Activated CD4-positive, alpha-beta memory T cell treated with anti-CD3 and anti-CD28 coated beads, Interleukin-2, amount 10 ng/mL, durations not matched to agents 7 days and 5 days (primary cell): ENCODE results near the gene REEP2. TPM values are rescaled to one million over a fixed set of nuclear protein-coding genes. Genes with fewer than 3 reads are reported as not detected.
A peak's percentile ranks its signal among the peaks of the same experiment; 100 is the strongest.

ENCODE experiments used
- CTCF ChIA-PET: fragments of 350-600 bp; sonication (Branson Sonifier 250); formaldehyde crosslinking; loops from one replicate; lab custom pipeline; 2021; ENCODE audit warnings: antibody characterized with exemption, inconsistent platforms; lab: Charles Lee
- POLR2A ChIA-PET: fragments of 350-600 bp; sonication (Branson Sonifier 250); formaldehyde crosslinking; loops from one replicate; lab custom pipeline; 2021; ENCODE audit warnings: antibody characterized with exemption; lab: Charles Lee
- DNase-seq: peaks from one replicate; pipeline ENCODE4 v3.0.0-alpha.2; 2020
- H3K27ac Mint-ChIP-seq: one replicate; pipeline ENCODE4 v1.8.0; 2021; ENCODE audit warnings: mild to moderate bottlenecking, mixed read lengths
- H3K27me3 Mint-ChIP-seq: one replicate; pipeline ENCODE4 v1.8.0; 2021; ENCODE audit warnings: mixed read lengths
- H3K36me3 Mint-ChIP-seq: one replicate; pipeline ENCODE4 v1.8.0; 2021; ENCODE audit warnings: low read depth, mixed read lengths
- H3K4me1 Mint-ChIP-seq: one replicate; pipeline ENCODE4 v1.8.0; 2021; ENCODE audit warnings: mixed read lengths
- H3K4me3 Mint-ChIP-seq: one replicate; pipeline ENCODE4 v1.8.0; 2021; ENCODE audit warnings: mild to moderate bottlenecking, mixed read lengths
- H3K9me3 Mint-ChIP-seq: one replicate; pipeline ENCODE4 v1.8.0; 2021; ENCODE audit warnings: mixed read lengths
- total RNA-seq, 2 experiments: library from RNA; stranded (reverse); gene quantifications; one replicate each; pipeline ENCODE4 v1.2.3, GENCODE V29; 2021

REEP2 gene
- total RNA-seq, 2 experiments from 2014 or later: 0.76 to 1.1 TPM

DNA sequence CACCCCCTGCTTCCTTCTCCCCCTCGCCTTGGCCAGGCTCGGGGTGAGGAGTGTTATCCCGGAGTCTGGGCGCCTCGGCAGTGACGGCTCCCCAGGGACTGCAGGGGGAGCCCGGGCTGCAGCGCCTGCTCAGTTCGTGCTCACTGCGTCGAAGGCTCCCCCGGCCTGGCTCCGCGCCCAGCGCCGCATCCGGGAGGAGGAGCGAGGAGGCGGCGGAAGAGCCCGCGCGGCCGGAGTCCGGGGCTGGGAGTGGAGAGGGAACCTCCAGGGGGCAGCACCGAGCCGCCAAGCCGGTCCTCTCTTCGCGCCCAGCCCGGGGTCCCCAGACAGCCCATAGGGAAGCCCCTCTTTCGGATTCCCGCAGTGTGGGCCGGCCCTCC, 25.1 kb downstream of the REEP2 start:
- POLR2A ChIA-PET: interaction anchor here (0.8 to 3.9 kb wide), 17 partner anchors 9 to 830 kb away, joined by 3 to 57 read pairs (median 8); partner anchors contain the start of genes BRD8, CDC23, ETF1 and FAM53C
- peak overlapping the region; percentile 91 for H3K27ac Mint-ChIP-seq
- DNase-seq: peak; percentile 93
- peaks cover 21% of the 10 kb centered on the region for H3K27me3 Mint-ChIP-seq
- H3K36me3 Mint-ChIP-seq: peaks cover 15% of the 10 kb centered on the region
- peak overlapping the region; percentile 83 for H3K4me3 Mint-ChIP-seq
- peaks cover 39% of the 10 kb centered on the region for H3K4me1 Mint-ChIP-seq
- H3K9me3 Mint-ChIP-seq: no peaks in the 10 kb centered on the region
- CTCF ChIA-PET: interaction anchor here (1.2 to 6.2 kb wide), 13 partner anchors 9 to 286 kb away, joined by 3 to 46 read pairs (median 8); partner anchors contain the start of genes ETF1 and KDM3B

DNA sequence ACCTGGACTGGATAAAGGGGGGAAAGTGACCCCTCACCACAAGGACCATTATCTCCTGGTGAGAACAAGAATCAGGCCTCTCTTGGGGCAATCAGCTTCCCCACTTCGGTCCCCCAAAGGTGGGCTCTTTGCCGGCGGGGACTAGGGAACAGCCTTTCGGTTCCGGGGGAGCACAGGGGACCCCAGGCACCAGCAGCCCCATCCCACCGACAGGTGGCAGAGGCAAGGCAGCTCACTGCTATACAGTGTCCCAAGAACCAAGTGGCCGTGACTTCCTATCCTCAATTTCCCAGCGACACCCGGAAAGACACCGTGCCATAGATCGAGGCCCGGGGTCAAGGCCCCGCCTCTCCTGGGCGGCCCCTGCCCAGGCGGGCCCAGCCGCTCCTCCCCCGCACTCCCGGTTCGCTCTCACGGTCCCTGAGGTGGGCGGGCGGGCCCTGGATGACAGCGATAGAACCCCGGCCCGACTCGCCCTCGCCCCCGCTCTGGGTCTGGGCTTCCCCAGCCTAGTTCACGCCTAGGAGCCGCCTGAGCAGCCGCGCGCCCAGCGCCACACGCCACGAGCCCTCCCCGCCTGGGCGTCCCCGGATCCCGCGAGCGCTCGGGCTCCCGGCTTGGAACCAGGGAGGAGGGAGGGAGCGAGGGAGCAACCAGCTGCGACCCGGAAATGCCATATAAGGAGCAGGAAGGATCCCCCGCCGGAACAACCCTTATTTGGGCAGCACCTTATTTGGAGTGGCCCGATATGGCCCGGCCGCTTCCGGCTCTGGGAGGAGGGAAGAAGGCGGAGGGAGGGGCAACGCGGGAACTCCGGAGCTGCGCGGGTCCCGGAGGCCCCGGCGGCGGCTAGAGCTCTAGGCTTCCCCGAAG, 25.8 kb downstream of the REEP2 start:
- CTCF ChIA-PET: interaction anchor here (0.7 to 6.2 kb wide), 27 partner anchors 9 to 287 kb away, joined by 3 to 46 read pairs (median 6); partner anchors contain the start of genes CDC23, CDC25C, ETF1 and HSPA9
- H3K4me3 Mint-ChIP-seq: peak overlapping the region; percentile 83
- H3K27me3 Mint-ChIP-seq: peaks cover 21% of the 10 kb centered on the region
- POLR2A ChIA-PET: interaction anchor here (0.6 to 3.9 kb wide), 30 partner anchors 8 to 829 kb away, joined by 3 to 57 read pairs (median 6); partner anchors contain the start of genes BRD8, CDC23, CDC25C and ETF1
- peak; percentile 97 for DNase-seq
- peaks cover 13% of the 10 kb centered on the region for H3K36me3 Mint-ChIP-seq
- peaks cover 32% of the 10 kb centered on the region for H3K4me1 Mint-ChIP-seq
- H3K27ac Mint-ChIP-seq: peak overlapping the region; percentile 91
- no peaks in the 10 kb centered on the region for H3K9me3 Mint-ChIP-seq

- POLR2A ChIA-PET: interaction anchor here (0.6 to 3.9 kb wide), 26 partner anchors 8 to 810 kb away, joined by 3 to 57 read pairs (median 6); partner anchors contain the start of genes BRD8, CDC23, CDC25C and ETF1
- Mint-ChIP-seq H3K4me1 (peaks cover 27% of the 10 kb centered on the region), H3K36me3 (peaks cover 13% of the 10 kb centered on the region), H3K4me3 (peak within 1 kb of the TSS; percentile 83), H3K27ac (peak within 1 kb of the TSS; percentile 91), H3K27me3 (peaks cover 21% of the 10 kb centered on the region), H3K9me3 (no peaks in the 10 kb centered on the region)
- DNase-seq: peak; percentile 96
- CTCF ChIA-PET: interaction anchor here (0.7 to 6.2 kb wide), 25 partner anchors 10 to 1936 kb away, joined by 3 to 46 read pairs (median 6); partner anchors contain the start of genes CDC23, CDC25C, ETF1 and HSPA9
Observed at GRCh38 chr5:138465261-138466124, 26.6 kb downstream of the REEP2 start, which contains the start of gene EGR1. Gene EGR1 (plus strand): TSS chr5:138465479. CDS start chr5:138465762, 283 bp downstream.

GRCh38 chr5:138466125-138466899, 27.5 kb downstream of the REEP2 start:
- Mint-ChIP-seq H3K4me3 (peak overlapping the region; percentile 83), H3K9me3 (no peaks in the 10 kb centered on the region), H3K36me3 (peaks cover 13% of the 10 kb centered on the region), H3K4me1 (peaks cover 21% of the 10 kb centered on the region), H3K27ac (no peak overlapping the region), H3K27me3 (peaks cover 21% of the 10 kb centered on the region)
- POLR2A ChIA-PET: interaction anchor here (0.8 to 3.9 kb wide), 16 partner anchors 9 to 713 kb away, joined by 3 to 57 read pairs (median 10); partner anchors contain the start of genes BRD8, CDC25C, ETF1 and FAM53C
- DNase-seq: no peak
- CTCF ChIA-PET: interaction anchor here (0.7 to 6.2 kb wide), 8 partner anchors 10 to 1935 kb away, joined by 3 to 46 read pairs (median 4); partner anchors contain the start of genes ETF1 and KDM3B

- CTCF ChIA-PET: interaction anchor here (1.2 to 6.2 kb wide), 4 partner anchors 9 to 116 kb away, joined by 3 to 46 read pairs (median 10); partner anchors contain the start of gene KDM3B
- Mint-ChIP-seq H3K4me3 (peak overlapping the region; percentile 83), H3K9me3 (no peaks in the 10 kb centered on the region), H3K4me1 (peaks cover 20% of the 10 kb centered on the region), H3K27me3 (peaks cover 22% of the 10 kb centered on the region), H3K27ac (no peak overlapping the region), H3K36me3 (peaks cover 13% of the 10 kb centered on the region)
- POLR2A ChIA-PET: interaction anchor here (0.8 to 3.9 kb wide), 3 partner anchors 76 to 288 kb away, joined by 3 to 57 read pairs (median 17); partner anchors contain the start of genes BRD8, ETF1, HSPA9 and KIF20A
- peak; percentile 41 for DNase-seq
Observed at GRCh38 chr5:138466900-138467710, 28.2 kb downstream of the REEP2 start.

- peak; percentile 30 for DNase-seq
- ChIA-PET CTCF (no interaction called here), POLR2A (interaction anchor here (3.9 kb wide), 1 partner anchor 75 kb away, joined by 57 read pairs; the partner anchor contains the start of gene ETF1)
- H3K9me3 Mint-ChIP-seq: no peaks in the 10 kb centered on the region
- peak overlapping the region; percentile 83 for H3K4me3 Mint-ChIP-seq
- H3K4me1 Mint-ChIP-seq: peaks cover 20% of the 10 kb centered on the region
- H3K27me3 Mint-ChIP-seq: peaks cover 24% of the 10 kb centered on the region
- H3K27ac Mint-ChIP-seq: no peak overlapping the region
- peaks cover 13% of the 10 kb centered on the region for H3K36me3 Mint-ChIP-seq
Observed at GRCh38 chr5:138467711-138468132, 28.9 kb downstream of the REEP2 start.

GRCh38 chr5:138468133-138468965, 29.5 kb downstream of the REEP2 start:
- Mint-ChIP-seq H3K9me3 (no peaks in the 10 kb centered on the region), H3K27ac (no peak overlapping the region), H3K4me1 (peaks cover 19% of the 10 kb centered on the region), H3K36me3 (peaks cover 13% of the 10 kb centered on the region), H3K27me3 (peaks cover 24% of the 10 kb centered on the region), H3K4me3 (peak overlapping the region; percentile 9)
- ChIA-PET POLR2A (no interaction called here), CTCF (no interaction called here)
- DNase-seq: no peak

GRCh38 chr5:138468966-138469539, 30.2 kb downstream of the REEP2 start:
- H3K36me3 Mint-ChIP-seq: peaks cover 13% of the 10 kb centered on the region
- ChIA-PET POLR2A (no interaction called here), CTCF (interaction anchor here (1.4 kb wide), 1 partner anchor 19 kb away, joined by 5 read pairs; no protein-coding TSS in a partner anchor)
- H3K9me3 Mint-ChIP-seq: no peaks in the 10 kb centered on the region
- no peak for DNase-seq
- H3K27me3 Mint-ChIP-seq: peaks cover 27% of the 10 kb centered on the region
- peaks cover 17% of the 10 kb centered on the region for H3K4me1 Mint-ChIP-seq
- H3K27ac Mint-ChIP-seq: no peak overlapping the region
- no peak overlapping the region for H3K4me3 Mint-ChIP-seq

GRCh38 chr5:138469540-138470321, 30.9 kb downstream of the REEP2 start:
- Mint-ChIP-seq H3K4me3 (no peak overlapping the region), H3K27ac (no peak overlapping the region)
- CTCF ChIA-PET: interaction anchor here (1.4 kb wide), 1 partner anchor 20 kb away, joined by 5 read pairs; no protein-coding TSS in a partner anchor

More at GRCh38 chr5:138469540-138470321, 30.9 kb downstream of the REEP2 start:
- Mint-ChIP-seq H3K9me3 (no peaks in the 10 kb centered on the region), H3K4me1 (peaks cover 17% of the 10 kb centered on the region), H3K36me3 (peaks cover 13% of the 10 kb centered on the region), H3K27me3 (peaks cover 29% of the 10 kb centered on the region)
- POLR2A ChIA-PET: no interaction called here
- DNase-seq: peak; percentile 24
